WTC11 (cell line): Measurements from ENCODE around the gene EIF5. TPM values are rescaled to one million over a fixed set of nuclear protein-coding genes. Genes with fewer than 3 reads are reported as not detected.

ENCODE experiments used
- ATAC-seq: fragments of 200-7000 bp; cut with Tn5 transposase; 2 replicates; pipeline ENCODE4 v1.10.0; 2021; ENCODE audit warnings: mild to moderate bottlenecking, moderate library complexity
- CTCF ChIA-PET: fragments of 300-600 bp; sonication (Branson Sonifier 250); formaldehyde crosslinking; loops from one replicate; lab custom pipeline; 2021; ENCODE audit warnings: antibody characterized with exemption; lab: Charles Lee
- POLR2A ChIA-PET: fragments of 350-600 bp; sonication (Branson Sonifier 250); formaldehyde crosslinking; loops from one replicate; lab custom pipeline; 2021; ENCODE audit warnings: antibody characterized with exemption; lab: Charles Lee
- DNase-seq: peaks from one replicate; pipeline ENCODE4 v3.0.0; 2021; ENCODE audit warnings: low spot score
- H3K27ac Mint-ChIP-seq: 2 replicates; pipeline ENCODE4 v1.8.0; 2021; ENCODE audit warnings: mixed read lengths
- H3K27me3 Mint-ChIP-seq: 2 replicates; pipeline ENCODE4 v1.8.0; 2021; ENCODE audit warnings: low read depth, mild to moderate bottlenecking, moderate library complexity, mixed read lengths
- H3K36me3 Mint-ChIP-seq: 2 replicates; pipeline ENCODE4 v1.8.0; 2021; ENCODE audit warnings: mixed read lengths
- H3K4me1 Mint-ChIP-seq: 2 replicates; pipeline ENCODE4 v1.8.0; 2022; ENCODE audit warnings: mixed read lengths
- H3K4me3 Mint-ChIP-seq: 2 replicates; pipeline ENCODE4 v1.8.0; 2021; ENCODE audit warnings: mild to moderate bottlenecking, moderate library complexity, mixed read lengths
- H3K9me3 Mint-ChIP-seq: 2 replicates; pipeline ENCODE4 v1.8.0; 2021; ENCODE audit warnings: mixed read lengths
- CREM ChIP-seq: sonication (generic); formaldehyde crosslinking; IDR thresholded peaks from 2 replicates; pipeline ENCODE4 v1.8.1; 2022; ENCODE audit warnings: mild to moderate bottlenecking, missing genetic modification reagents, moderate library complexity
- ESRRA ChIP-seq: sonication (generic); formaldehyde crosslinking; IDR thresholded peaks from 2 replicates; pipeline ENCODE4 v1.8.1; 2022; ENCODE audit warnings: mild to moderate bottlenecking, missing genetic modification reagents, borderline replicate concordance
- GABPB1 ChIP-seq: sonication (generic); formaldehyde crosslinking; IDR thresholded peaks from 2 replicates; pipeline ENCODE4 v1.8.1; 2023; ENCODE audit warnings: mild to moderate bottlenecking, missing genetic modification reagents
- GTF2I ChIP-seq: fragments of 250-450 bp; sonication (Bioruptor Pico); conservative IDR thresholded peaks from 2 replicates; pipeline ENCODE4 v1.4.0; 2021; ENCODE audit warnings: mild to moderate bottlenecking
- HMGA2 ChIP-seq: fragments of 250-450 bp; sonication (Bioruptor Pico); IDR thresholded peaks from 2 replicates; pipeline ENCODE4 v1.4.0; 2021; ENCODE audit warnings: mild to moderate bottlenecking, moderate library complexity
- IRF2 ChIP-seq: sonication (generic); formaldehyde crosslinking; IDR thresholded peaks from 2 replicates; pipeline ENCODE4 v1.8.0; 2022; ENCODE audit warnings: low read depth, missing genetic modification reagents, borderline replicate concordance
- JAZF1 ChIP-seq: fragments of 250-450 bp; sonication (Bioruptor Pico); IDR thresholded peaks from 2 replicates; pipeline ENCODE4 v1.9.0; 2021; ENCODE audit warnings: moderate library complexity, mild to moderate bottlenecking, inconsistent platforms
- NR1H2 ChIP-seq: sonication (generic); formaldehyde crosslinking; IDR thresholded peaks from 2 replicates; pipeline ENCODE4 v1.9.0; 2021; ENCODE audit warnings: mild to moderate bottlenecking, moderate library complexity, missing genetic modification reagents
- PRRX2 ChIP-seq: fragments of 250-450 bp; sonication (Bioruptor Pico); IDR thresholded peaks from 2 replicates; pipeline ENCODE4 v1.8.0; 2021; ENCODE audit warnings: mild to moderate bottlenecking
- SMAD3 ChIP-seq: sonication (generic); formaldehyde crosslinking; IDR thresholded peaks from 2 replicates; pipeline ENCODE4 v1.8.0; 2022; ENCODE audit warnings: missing genetic modification reagents, mild to moderate bottlenecking, borderline replicate concordance
- TP53 ChIP-seq: sonication (generic); formaldehyde crosslinking; IDR thresholded peaks from 2 replicates; pipeline ENCODE4 v1.8.1; 2023; ENCODE audit warnings: mild to moderate bottlenecking, missing genetic modification reagents
- ZBTB21 ChIP-seq: sonication (generic); formaldehyde crosslinking; IDR thresholded peaks from 2 replicates; pipeline ENCODE4 v1.8.1; 2023; ENCODE audit warnings: mild to moderate bottlenecking, missing genetic modification reagents, borderline replicate concordance
- ZNF138 ChIP-seq: sonication (generic); formaldehyde crosslinking; conservative IDR thresholded peaks from 2 replicates; pipeline ENCODE4 v1.8.1; 2022; ENCODE audit warnings: mild to moderate bottlenecking, moderate library complexity, missing genetic modification reagents
- ZNF263 ChIP-seq: sonication (generic); formaldehyde crosslinking; IDR thresholded peaks from 2 replicates; pipeline ENCODE4 v1.8.1; 2022; ENCODE audit warnings: low read depth, mild to moderate bottlenecking, moderate library complexity, missing genetic modification reagents
- total RNA-seq: library from RNA; stranded (reverse); gene quantifications from 3 replicates; pipeline ENCODE4 v1.2.3, GENCODE V29; 2021
- TF ChIP-seq, protein P1 (sequence below): sonication (generic); formaldehyde crosslinking; IDR thresholded peaks from 2 replicates; pipeline ENCODE4 v1.8.0; 2022; ENCODE audit warnings: mild to moderate bottlenecking, missing genetic modification reagents
- TF ChIP-seq, protein P2 (sequence below): fragments of 250-450 bp; sonication (Bioruptor Pico); IDR thresholded peaks from 2 replicates; pipeline ENCODE4 v2.1.2; 2022; ENCODE audit warnings: mild to moderate bottlenecking, moderate library complexity
- TF ChIP-seq, protein P3 (sequence below): sonication (generic); formaldehyde crosslinking; IDR thresholded peaks from 2 replicates; pipeline ENCODE4 v1.8.1; 2023; ENCODE audit warnings: mild to moderate bottlenecking, missing genetic modification reagents, moderate library complexity
- TF ChIP-seq, protein P4 (sequence below): sonication (generic); formaldehyde crosslinking; IDR thresholded peaks from 2 replicates; pipeline ENCODE4 v1.8.1; 2022; ENCODE audit warnings: mild to moderate bottlenecking, moderate library complexity, missing genetic modification reagents
- TF ChIP-seq, protein P5 (sequence below): sonication (generic); formaldehyde crosslinking; IDR thresholded peaks from 2 replicates; pipeline ENCODE4 v1.8.1; 2022; ENCODE audit warnings: low read depth, missing genetic modification reagents, borderline replicate concordance
- TF ChIP-seq, protein P6 (sequence below): sonication (generic); formaldehyde crosslinking; IDR thresholded peaks from 2 replicates; pipeline ENCODE4 v1.8.0; 2023; ENCODE audit warnings: missing genetic modification reagents, mild to moderate bottlenecking, borderline replicate concordance

The EIF5 gene
- total RNA-seq, 1 experiment from 2014 or later: 282 TPM

DNA sequence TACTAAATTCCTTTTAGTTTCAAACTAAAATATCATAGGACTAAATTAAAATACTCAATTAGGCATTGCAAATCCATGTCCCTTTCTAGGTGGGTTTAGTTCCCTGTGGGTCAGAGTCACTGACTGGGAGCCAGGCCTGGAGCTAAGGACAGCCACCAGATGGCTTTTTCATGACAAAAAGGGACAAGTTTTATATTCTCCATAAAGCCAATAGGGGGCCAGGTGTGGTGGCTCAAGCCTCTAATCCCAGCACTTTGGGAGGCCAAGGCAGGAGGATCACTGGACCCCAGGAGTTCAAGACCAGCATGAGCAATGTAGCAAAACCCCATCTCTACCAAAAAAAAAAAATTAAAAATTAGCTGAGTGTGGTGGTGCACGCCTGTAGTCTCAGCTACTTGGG is 35.4 kb upstream of the EIF5 start:
- Mint-ChIP-seq H3K4me1 (no peaks in the 10 kb centered on the region), H3K4me3 (no peak overlapping the region), H3K27ac (no peak overlapping the region), H3K36me3 (no peaks in the 10 kb centered on the region), H3K9me3 (no peaks in the 10 kb centered on the region), H3K27me3 (no peaks in the 10 kb centered on the region; the same call in 1 of the 2 replicates)
- DNase-seq (no peak), ATAC-seq (no peak)
- TF ChIP-seq PRRX2 (CRISPR knock-in tag): no peak
- ChIA-PET POLR2A (no interaction called here), CTCF (interaction anchor here (0.8 to 2.5 kb wide), 8 partner anchors 15 to 224 kb away, joined by 3 to 15 read pairs (median 4); no protein-coding TSS in a partner anchor)

DNA sequence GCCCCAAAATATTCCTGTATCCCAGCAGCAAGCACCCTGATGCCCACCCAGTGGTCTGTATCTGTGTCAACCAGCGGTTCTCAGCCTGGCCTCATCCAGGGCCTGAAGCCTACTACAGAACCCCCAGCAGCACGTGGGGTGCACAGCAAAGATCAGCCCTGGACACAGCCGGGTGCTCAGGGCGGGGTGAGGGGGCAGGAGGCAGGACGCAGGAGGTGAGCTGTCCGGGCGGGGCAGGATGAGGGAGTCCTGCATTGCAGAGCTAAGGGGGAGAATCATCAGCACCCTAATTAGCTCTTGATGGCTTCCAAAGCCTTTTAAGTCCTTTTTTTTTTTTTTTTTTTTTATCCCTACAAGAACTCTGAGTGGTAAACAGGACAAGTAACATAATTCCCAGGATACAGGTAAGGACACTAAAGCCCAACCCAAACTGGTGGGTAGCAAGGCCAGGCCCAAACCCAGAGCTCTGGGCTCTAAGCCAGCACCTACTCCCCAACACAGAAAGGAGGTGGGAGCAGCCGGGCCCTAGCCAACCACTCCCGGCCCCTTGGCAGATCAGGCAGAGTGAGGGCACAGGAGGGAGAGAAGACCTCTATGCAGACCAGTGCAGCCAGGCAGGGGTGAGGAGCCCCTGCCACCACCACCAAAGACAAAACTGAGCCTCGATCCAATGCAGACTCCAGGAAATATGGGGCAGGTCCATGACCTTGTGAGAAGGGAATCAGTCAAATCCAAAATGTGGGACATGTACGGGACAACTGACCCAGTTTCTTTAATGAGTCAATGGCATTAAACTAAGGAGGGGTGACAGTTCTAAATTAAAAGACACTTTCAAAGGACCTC is 32.3 kb upstream of the EIF5 start:
- DNase-seq: no peak
- no peaks in the 10 kb centered on the region for H3K36me3 Mint-ChIP-seq
- H3K27ac Mint-ChIP-seq: peak overlapping the region; percentile 10; the same call in 1 of the 2 replicates
- CTCF ChIA-PET: interaction anchor here (0.6 to 1.2 kb wide), 5 partner anchors 20 to 1421 kb away, joined by 3 to 4 read pairs (median 4); no protein-coding TSS in a partner anchor
- no peak for TF ChIP-seq GABPB1 (CRISPR knock-in tag)
- H3K4me1 Mint-ChIP-seq: no peaks in the 10 kb centered on the region
- no peaks in the 10 kb centered on the region for H3K9me3 Mint-ChIP-seq
- no peak overlapping the region for H3K4me3 Mint-ChIP-seq
- POLR2A ChIA-PET: interaction anchor here (0.6 kb wide), 1 partner anchor 92 kb away, joined by 4 read pairs; no protein-coding TSS in a partner anchor
- no peaks in the 10 kb centered on the region; the same call in 1 of the 2 replicates for H3K27me3 Mint-ChIP-seq
- ATAC-seq: no peak; the same call in 1 of the 2 replicates

DNA sequence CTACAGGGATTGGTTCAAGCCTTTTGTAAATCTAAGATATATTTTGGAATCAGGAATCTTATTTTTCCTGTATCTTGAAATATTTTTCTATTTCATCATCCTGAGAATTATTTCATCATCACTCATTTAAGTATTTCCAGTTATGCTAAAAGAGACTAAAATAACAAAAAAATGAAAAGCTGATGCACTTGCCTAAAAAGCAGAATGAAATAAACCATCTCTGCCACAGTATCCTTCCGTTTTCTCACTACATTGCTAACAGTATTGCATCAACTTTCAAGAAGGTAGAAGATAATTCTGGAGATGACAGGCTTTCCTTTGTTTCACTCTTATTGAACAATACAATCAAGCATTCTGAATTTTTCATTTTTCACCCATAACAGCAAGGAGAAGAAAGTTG is 31.1 kb upstream of the EIF5 start:
- DNase-seq (no peak), ATAC-seq (no peak)
- Mint-ChIP-seq H3K27me3 (no peaks in the 10 kb centered on the region; the same call in 1 of the 2 replicates), H3K36me3 (no peaks in the 10 kb centered on the region), H3K27ac (no peak overlapping the region), H3K4me3 (no peak overlapping the region), H3K9me3 (no peaks in the 10 kb centered on the region), H3K4me1 (no peaks in the 10 kb centered on the region)
- TF ChIP-seq IRF2 (CRISPR knock-in tag): no peak
- TF ChIP-seq, protein P1, sequence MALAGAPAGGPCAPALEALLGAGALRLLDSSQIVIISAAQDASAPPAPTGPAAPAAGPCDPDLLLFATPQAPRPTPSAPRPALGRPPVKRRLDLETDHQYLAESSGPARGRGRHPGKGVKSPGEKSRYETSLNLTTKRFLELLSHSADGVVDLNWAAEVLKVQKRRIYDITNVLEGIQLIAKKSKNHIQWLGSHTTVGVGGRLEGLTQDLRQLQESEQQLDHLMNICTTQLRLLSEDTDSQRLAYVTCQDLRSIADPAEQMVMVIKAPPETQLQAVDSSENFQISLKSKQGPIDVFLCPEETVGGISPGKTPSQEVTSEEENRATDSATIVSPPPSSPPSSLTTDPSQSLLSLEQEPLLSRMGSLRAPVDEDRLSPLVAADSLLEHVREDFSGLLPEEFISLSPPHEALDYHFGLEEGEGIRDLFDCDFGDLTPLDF (CRISPR knock-in tag): no peak
- TF ChIP-seq PRRX2 (CRISPR knock-in tag): no peak
- TF ChIP-seq, protein P2, sequence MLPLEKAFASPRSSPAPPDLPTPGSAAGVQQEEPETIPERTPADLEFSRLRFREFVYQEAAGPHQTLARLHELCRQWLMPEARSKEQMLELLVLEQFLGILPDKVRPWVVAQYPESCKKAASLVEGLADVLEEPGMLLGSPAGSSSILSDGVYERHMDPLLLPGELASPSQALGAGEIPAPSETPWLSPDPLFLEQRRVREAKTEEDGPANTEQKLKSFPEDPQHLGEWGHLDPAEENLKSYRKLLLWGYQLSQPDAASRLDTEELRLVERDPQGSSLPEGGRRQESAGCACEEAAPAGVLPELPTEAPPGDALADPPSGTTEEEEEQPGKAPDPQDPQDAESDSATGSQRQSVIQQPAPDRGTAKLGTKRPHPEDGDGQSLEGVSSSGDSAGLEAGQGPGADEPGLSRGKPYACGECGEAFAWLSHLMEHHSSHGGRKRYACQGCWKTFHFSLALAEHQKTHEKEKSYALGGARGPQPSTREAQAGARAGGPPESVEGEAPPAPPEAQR (CRISPR knock-in tag): no peak
- no peak for TF ChIP-seq CREM
- TF ChIP-seq, protein P3, sequence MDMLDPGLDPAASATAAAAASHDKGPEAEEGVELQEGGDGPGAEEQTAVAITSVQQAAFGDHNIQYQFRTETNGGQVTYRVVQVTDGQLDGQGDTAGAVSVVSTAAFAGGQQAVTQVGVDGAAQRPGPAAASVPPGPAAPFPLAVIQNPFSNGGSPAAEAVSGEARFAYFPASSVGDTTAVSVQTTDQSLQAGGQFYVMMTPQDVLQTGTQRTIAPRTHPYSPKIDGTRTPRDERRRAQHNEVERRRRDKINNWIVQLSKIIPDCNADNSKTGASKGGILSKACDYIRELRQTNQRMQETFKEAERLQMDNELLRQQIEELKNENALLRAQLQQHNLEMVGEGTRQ (CRISPR knock-in tag): no peak
- TF ChIP-seq, protein P4, sequence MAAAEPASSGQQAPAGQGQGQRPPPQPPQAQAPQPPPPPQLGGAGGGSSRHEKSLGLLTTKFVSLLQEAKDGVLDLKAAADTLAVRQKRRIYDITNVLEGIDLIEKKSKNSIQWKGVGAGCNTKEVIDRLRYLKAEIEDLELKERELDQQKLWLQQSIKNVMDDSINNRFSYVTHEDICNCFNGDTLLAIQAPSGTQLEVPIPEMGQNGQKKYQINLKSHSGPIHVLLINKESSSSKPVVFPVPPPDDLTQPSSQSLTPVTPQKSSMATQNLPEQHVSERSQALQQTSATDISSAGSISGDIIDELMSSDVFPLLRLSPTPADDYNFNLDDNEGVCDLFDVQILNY (CRISPR knock-in tag): no peak
- TF ChIP-seq ESRRA (CRISPR knock-in tag): no peak
- no peak for TF ChIP-seq JAZF1 (CRISPR knock-in tag)
- TF ChIP-seq HMGA2 (CRISPR knock-in tag): no peak
- TF ChIP-seq, protein P5, sequence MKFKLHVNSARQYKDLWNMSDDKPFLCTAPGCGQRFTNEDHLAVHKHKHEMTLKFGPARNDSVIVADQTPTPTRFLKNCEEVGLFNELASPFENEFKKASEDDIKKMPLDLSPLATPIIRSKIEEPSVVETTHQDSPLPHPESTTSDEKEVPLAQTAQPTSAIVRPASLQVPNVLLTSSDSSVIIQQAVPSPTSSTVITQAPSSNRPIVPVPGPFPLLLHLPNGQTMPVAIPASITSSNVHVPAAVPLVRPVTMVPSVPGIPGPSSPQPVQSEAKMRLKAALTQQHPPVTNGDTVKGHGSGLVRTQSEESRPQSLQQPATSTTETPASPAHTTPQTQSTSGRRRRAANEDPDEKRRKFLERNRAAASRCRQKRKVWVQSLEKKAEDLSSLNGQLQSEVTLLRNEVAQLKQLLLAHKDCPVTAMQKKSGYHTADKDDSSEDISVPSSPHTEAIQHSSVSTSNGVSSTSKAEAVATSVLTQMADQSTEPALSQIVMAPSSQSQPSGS (CRISPR knock-in tag): no peak
- TF ChIP-seq ZBTB21: no peak
- TF ChIP-seq SMAD3 (CRISPR knock-in tag): no peak
- TF ChIP-seq GTF2I: no peak
- TF ChIP-seq, protein P6, sequence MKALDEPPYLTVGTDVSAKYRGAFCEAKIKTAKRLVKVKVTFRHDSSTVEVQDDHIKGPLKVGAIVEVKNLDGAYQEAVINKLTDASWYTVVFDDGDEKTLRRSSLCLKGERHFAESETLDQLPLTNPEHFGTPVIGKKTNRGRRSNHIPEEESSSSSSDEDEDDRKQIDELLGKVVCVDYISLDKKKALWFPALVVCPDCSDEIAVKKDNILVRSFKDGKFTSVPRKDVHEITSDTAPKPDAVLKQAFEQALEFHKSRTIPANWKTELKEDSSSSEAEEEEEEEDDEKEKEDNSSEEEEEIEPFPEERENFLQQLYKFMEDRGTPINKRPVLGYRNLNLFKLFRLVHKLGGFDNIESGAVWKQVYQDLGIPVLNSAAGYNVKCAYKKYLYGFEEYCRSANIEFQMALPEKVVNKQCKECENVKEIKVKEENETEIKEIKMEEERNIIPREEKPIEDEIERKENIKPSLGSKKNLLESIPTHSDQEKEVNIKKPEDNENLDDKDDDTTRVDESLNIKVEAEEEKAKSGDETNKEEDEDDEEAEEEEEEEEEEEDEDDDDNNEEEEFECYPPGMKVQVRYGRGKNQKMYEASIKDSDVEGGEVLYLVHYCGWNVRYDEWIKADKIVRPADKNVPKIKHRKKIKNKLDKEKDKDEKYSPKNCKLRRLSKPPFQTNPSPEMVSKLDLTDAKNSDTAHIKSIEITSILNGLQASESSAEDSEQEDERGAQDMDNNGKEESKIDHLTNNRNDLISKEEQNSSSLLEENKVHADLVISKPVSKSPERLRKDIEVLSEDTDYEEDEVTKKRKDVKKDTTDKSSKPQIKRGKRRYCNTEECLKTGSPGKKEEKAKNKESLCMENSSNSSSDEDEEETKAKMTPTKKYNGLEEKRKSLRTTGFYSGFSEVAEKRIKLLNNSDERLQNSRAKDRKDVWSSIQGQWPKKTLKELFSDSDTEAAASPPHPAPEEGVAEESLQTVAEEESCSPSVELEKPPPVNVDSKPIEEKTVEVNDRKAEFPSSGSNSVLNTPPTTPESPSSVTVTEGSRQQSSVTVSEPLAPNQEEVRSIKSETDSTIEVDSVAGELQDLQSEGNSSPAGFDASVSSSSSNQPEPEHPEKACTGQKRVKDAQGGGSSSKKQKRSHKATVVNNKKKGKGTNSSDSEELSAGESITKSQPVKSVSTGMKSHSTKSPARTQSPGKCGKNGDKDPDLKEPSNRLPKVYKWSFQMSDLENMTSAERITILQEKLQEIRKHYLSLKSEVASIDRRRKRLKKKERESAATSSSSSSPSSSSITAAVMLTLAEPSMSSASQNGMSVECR (CRISPR knock-in tag): no peak
- no peak for TF ChIP-seq ZNF263
- no peak for TF ChIP-seq ZNF138
- no peak for TF ChIP-seq TP53 (CRISPR knock-in tag)
- no peak for TF ChIP-seq NR1H2 (CRISPR knock-in tag)
- POLR2A ChIA-PET: no interaction called here
- CTCF ChIA-PET: interaction anchor here (0.7 to 2.2 kb wide), 2 partner anchors 17 to 198 kb away, joined by 3 to 8 read pairs; no protein-coding TSS in a partner anchor
